Measurements from ENCODE around the gene GBX2. TPM values are rescaled to one million over a fixed set of nuclear protein-coding genes. Genes with fewer than 3 reads are reported as not detected.

Gene GBX2
- total RNA-seq, 2 donors from 2014 or later = not detected

DNA sequence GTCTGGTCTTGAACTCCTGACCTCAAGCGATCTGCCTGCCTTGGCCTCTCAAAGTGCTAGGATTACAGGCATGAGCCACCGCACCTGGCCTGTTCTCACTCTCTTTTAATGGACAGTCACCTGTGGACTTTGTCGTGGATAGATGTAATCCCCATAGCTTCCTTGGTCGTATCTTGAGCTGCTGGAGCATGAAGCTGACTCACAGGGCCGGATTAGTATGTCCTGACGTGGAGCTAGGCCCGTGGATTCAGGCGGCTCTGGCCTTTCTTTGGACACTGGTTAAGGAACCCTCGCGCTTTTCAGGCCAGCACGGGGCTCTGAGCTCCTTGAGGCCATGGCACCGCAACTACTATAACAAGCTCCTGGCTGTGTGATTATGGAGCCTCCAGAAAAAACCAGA, 27.5 kb upstream of the GBX2 start:
- no peak for ATAC-seq
- Mint-ChIP-seq H3K9me3 (no peaks in the 10 kb centered on the region), H3K36me3 (no peaks in the 10 kb centered on the region), H3K27ac (no peak overlapping the region)
- no peak for DNase-seq (ENCODE audit: low spot score in 2 of 2)

DNA sequence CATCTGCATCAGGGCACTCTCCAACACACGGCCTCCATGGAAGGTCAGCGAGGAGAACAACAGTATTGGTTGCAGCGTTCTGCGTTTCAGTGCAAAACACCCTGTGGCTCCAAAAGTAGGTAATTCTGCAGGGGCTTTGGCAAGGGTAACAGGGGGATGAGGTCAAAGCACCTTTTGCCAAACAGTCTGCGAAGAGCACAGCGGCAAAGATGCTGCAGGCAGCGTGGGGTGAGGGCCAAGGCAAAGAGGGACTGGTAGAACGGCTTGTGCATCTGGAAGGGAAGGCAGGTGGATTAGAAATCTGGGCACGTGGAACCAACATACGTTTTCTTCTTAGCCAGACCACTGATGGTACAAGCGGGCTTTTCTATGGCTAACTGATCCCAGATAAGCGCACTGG, 26.6 kb upstream of the GBX2 start:
- Mint-ChIP-seq H3K36me3 (no peaks in the 10 kb centered on the region), H3K27ac (no peak overlapping the region)

DNA sequence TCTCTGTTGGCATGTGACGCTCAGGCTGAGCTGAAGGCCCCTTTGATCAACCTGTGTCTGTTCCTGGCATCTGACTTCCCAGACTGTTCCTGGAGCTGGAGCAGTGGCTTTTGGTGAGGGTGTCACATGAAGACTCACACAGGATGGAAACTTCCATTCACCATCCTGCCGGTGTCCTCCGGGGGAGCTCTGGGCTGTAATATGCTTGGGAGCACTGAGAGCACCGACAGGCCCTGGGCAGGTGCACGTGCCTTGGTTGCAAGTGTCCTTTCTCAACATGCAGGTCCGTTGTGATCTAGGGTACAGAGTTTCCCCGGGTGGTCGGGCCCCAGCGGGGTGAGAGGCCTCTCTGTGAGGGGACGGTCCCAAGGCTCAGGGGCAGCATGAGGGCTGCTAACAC, 24.8 kb upstream of the GBX2 start:
- H3K36me3 Mint-ChIP-seq = no peaks in the 10 kb centered on the region
- DNase-seq (ENCODE audit: low spot score in 2 of 2) (no peak), ATAC-seq (no peak)
- H3K27ac Mint-ChIP-seq = no peak overlapping the region
- no peaks in the 10 kb centered on the region for H3K9me3 Mint-ChIP-seq

More for the DNA sequence above, 26.6 kb upstream of the GBX2 start:
- DNase-seq (ENCODE audit: low spot score in 2 of 2) (no peak), ATAC-seq (no peak)
- H3K9me3 Mint-ChIP-seq = no peaks in the 10 kb centered on the region

DNA sequence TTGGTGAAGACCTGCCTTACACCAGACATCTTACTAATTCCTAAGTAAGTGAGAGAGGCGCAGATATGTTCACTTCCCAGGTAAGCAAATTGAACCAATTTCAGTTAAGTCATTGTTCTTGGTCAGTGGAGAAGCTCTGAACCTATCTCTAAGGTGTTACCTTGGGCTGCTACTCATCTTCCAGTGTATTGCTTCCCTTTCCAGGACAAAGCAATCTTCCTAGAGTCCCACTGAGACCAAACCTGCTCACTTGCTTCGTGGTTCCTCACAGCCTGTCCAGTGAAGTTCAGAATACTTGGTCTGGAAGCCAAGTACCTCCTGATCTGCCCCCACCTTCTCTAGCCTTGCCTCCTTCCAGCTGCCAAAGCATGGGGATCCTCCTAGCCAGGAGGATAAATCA, 22.5 kb upstream of the GBX2 start:
- no peak overlapping the region for H3K27ac Mint-ChIP-seq

DNA sequence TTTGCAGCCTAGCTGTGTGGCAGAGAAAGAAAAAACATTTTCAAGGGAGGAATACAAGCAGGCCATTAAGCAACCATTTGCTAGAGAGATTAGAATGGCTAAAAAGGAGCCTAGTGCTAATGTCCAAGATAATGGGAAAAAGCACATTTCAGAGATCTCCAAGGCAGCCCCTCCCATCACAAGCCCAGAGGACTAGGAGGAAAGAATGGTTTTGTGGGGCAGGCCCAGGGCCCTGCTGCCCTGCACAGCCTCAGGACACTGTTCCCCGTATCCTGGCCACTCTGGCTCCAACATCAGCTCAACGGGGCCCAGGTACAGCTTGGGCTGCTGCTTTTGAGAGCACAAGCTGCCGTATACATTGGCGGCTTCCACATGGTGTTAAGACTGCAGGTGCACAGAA, 16.5 kb upstream of the GBX2 start:
- ATAC-seq (no peak), DNase-seq (ENCODE audit: low spot score in 2 of 2) (no peak)
- Mint-ChIP-seq H3K36me3 (peaks cover 0 to 7% of the 10 kb centered on the region in 2 donors), H3K9me3 (no peaks in the 10 kb centered on the region), H3K27ac (no peak overlapping the region)

More for the DNA sequence above, 22.5 kb upstream of the GBX2 start:
- Mint-ChIP-seq H3K9me3 (no peaks in the 10 kb centered on the region), H3K36me3 (no peaks in the 10 kb centered on the region)
- DNase-seq (ENCODE audit: low spot score in 2 of 2) (no peak), ATAC-seq (no peak)

DNA sequence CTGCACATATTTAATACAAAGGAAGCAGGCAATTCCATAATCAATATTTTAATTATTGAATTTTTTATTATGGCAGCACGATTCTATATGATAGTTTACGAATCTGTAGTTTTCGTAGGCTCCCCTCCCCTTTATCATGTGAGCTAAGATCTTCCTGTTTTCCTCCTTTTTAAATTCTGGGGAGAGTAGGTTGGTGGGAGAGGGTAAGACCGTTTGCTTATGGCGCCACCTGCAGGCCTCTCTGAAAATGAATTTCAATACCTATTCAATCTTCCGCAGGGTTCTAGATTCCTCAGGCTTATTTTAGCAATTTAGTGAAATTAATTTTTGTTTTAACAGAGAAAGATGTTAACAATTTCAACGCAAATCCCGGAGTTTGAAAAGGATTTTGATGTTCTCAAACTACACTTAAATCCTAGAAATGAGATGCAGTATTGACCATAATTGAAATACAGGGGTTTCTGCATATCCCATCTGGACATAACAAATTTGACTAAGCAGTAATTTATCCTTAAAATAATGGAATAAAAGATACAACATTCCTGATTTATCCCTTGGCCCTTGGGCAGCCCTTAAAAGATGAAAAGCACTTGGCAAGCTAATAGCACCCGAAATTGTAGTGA, 12.8 kb upstream of the GBX2 start:
- H3K27ac Mint-ChIP-seq = no peak overlapping the region
- no peak for ATAC-seq
- H3K36me3 Mint-ChIP-seq = peaks cover 0 to 7% of the 10 kb centered on the region in 2 donors
- no peaks in the 10 kb centered on the region for H3K9me3 Mint-ChIP-seq
- peak in 1 of 2 donors; percentile 51 for DNase-seq (ENCODE audit: low spot score in 2 of 2)

DNA sequence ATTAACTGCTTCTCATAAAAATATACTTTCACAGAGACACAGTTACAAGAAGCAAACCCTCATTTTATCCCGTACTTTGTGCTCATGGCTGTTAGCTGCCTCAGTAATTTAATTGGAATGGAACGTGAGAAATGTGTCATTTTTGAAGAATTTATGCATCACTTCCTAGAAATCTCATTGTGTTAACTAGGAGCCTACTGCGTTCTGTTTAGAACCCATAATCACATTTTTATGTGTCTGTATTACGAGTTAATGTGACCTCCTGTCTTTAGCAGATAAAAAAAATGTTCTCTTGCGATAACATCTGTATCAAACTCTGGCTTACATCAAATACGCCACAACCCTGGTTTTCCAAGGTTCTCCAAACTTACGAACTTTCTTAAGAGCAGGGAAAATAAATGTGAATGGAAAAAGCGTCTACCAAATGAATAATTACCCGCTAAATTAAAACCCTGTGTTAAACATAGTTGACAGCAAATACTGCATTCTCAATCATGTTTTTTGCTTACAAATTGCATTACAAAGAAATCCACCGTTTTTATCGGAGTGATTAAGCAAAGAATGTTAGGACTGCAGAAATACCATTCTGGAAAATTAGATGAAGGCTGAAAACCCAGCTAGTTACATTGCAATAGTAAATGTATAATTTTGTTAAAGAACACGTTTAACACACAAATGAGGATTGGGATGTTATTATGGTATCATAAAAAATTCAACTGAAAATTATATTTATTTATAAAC, 12.1 kb upstream of the GBX2 start:
- Mint-ChIP-seq H3K9me3 (no peaks in the 10 kb centered on the region), H3K36me3 (peaks cover 0 to 8% of the 10 kb centered on the region in 2 donors)

DNA sequence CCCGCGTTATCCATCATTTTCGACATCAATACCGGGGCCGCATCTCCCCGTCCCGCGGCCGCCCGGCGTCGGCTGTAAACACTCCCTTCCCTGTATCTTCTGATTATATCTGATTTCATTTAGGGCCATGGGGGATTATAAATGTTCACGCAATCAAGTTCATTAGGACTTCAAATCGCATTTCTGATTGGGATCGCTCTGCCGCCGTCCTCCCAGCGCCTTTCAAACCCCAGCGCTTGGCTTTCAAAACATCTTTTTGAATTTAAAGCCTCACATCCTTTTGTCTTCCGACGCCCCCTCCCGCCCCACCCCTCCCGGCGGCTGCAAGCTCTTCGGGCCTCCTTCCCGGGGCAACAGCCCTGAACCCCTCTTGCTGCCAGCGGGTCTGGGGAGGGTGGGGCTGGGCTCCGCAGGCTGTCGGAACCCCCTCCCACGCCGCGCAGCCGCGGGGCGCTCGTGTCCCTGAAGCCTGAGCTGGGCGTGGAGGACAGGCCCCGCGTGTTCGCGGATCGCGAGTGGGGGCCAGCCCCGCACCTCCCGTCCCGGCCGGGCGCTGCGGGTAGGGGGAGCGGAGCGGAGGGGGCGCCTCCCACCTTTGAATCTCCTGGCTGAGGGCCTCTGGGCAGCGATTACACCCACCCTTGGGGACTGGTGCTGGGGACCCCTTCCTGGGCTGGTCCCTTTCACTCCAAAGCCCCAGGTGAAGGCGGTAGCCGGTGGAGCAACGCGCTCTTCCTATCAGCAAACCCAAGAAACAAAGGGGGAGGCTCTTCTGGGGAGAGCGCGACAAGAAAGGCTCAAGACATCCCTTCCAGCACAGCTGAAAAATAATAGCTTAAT, 11.3 kb upstream of the GBX2 start:
- Mint-ChIP-seq H3K27ac (no peak overlapping the region), H3K36me3 (peaks cover 0 to 12% of the 10 kb centered on the region in 2 donors)

More for the DNA sequence above, 12.1 kb upstream of the GBX2 start:
- no peak overlapping the region for H3K27ac Mint-ChIP-seq
- ATAC-seq (no peak), DNase-seq (ENCODE audit: low spot score in 2 of 2) (no peak)

DNA sequence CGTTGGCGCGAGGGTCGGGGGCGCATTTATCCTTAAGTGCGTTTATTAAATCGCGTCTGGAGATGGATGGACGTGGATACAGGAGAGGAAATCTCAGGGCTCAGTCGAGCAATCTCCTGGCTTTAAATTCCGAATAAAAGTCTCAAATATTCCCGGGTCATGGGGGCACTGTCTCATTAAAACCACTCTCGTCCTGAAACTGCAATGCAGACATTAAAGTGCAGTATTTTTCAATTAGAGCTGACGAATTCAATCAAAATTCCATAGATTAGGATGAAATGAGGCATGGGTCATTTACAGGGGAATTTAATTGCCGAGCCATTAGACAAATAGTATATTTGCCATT, 10.7 kb upstream of the GBX2 start:
- no peak overlapping the region for H3K27ac Mint-ChIP-seq
- peaks cover 0 to 13% of the 10 kb centered on the region in 2 donors for H3K36me3 Mint-ChIP-seq
- ATAC-seq = no peak

More for the DNA sequence above, 11.3 kb upstream of the GBX2 start:
- H3K9me3 Mint-ChIP-seq = no peaks in the 10 kb centered on the region
- DNase-seq (ENCODE audit: low spot score in 2 of 2) = no peak
- ATAC-seq = no peak

DNA sequence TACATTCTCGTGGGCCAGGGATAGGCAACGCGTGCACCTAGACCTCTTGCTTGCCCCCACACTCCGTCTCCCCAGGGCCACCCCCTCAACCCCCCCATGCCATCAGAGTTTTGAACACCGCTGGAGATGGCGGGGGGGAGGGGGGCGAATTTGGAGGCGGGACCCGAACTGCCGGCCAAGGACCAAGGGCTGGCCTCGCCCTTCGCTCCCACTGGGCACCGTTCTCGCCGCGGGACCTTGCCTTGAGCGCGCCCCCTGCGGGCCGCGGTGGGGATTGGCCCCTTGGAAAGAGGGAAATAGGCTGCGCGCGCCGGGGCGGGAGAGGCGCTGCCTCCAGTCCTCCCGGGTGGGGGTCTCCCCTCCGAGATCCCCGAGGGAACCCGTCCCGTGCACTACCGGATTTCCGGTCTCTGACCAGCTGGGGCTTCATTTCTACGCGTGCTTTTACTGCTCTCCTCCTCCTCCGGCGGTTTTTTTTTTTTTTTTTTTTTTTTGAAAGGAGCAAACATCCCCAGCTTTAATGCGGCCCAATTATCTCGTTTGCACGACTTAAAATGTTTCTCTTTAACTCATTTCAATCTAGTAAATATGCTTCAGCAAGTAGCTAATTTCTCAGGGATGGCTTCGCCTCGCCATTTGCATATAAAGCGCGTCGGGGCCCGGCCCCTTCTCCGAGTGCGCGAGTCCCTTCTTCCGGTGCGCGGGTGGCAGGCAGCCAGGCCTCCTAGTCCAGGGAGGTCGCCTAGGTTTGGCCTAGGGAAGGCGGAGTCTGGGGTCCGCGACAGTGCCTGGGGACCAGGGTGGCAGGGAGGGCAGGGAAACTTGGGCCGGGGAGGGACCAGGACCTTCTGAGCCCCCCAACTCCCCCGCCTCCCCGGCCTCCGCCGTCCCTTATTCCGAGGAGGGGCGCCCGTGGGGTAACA, 10.0 kb upstream of the GBX2 start:
- peaks cover 0 to 13% of the 10 kb centered on the region in 2 donors for H3K36me3 Mint-ChIP-seq
- H3K9me3 Mint-ChIP-seq = no peaks in the 10 kb centered on the region
- no peak overlapping the region for H3K27ac Mint-ChIP-seq
- ATAC-seq (peak; percentile 43 to 70), DNase-seq (ENCODE audit: low spot score in 2 of 2) (peak in 1 of 2 donors; percentile 75)

More for the DNA sequence above, 10.7 kb upstream of the GBX2 start:
- DNase-seq (ENCODE audit: low spot score in 2 of 2) = no peak
- H3K9me3 Mint-ChIP-seq = no peaks in the 10 kb centered on the region

DNA sequence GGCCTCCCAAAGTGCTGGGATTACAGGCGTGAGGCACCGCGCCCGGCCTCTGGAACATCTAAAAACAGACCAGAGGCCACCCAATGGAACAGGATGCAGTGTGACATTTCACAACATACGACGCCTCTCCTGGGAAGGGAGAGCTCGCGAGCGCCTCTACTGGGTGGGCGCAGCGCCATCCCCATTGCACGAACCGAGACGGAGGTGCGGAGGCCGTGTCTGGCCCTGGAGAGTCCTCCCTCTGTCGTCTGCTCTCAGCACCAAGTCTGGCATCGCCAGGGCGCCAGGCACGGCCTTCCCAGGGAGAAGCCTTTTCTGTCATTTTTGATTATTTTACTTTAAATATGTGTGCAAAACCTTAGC, 9.4 kb upstream of the GBX2 start:
- Mint-ChIP-seq H3K9me3 (no peaks in the 10 kb centered on the region), H3K36me3 (peaks cover 0 to 13% of the 10 kb centered on the region in 2 donors), H3K27ac (no peak overlapping the region)
- DNase-seq (ENCODE audit: low spot score in 2 of 2) (peak in 1 of 2 donors; percentile 61), ATAC-seq (peak; percentile 36 to 81)

DNA sequence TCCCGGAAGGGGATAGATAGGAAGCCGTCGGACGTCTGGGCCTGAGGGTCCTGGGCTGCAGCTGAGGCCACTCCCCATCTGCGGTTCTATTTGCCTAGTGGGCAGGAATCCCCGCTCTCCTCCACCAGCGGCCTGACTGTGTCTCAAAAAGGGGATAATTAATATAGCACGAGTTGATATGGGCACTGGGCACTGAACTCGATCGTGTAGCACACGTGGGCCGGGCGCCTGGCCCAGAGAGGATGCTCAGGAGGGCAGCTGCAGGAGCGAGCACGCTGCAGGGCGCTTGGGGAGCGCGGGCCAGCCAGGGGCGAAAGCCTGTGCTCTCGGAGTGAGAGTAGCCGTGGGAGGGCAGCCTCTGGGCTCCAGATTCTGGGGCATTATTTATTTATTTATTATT, 8.8 kb upstream of the GBX2 start:
- H3K36me3 Mint-ChIP-seq = peaks cover 0 to 13% of the 10 kb centered on the region in 2 donors
- no peak for DNase-seq (ENCODE audit: low spot score in 2 of 2)
- no peak overlapping the region for H3K27ac Mint-ChIP-seq
- no peaks in the 10 kb centered on the region for H3K9me3 Mint-ChIP-seq
- ATAC-seq = no peak

DNA sequence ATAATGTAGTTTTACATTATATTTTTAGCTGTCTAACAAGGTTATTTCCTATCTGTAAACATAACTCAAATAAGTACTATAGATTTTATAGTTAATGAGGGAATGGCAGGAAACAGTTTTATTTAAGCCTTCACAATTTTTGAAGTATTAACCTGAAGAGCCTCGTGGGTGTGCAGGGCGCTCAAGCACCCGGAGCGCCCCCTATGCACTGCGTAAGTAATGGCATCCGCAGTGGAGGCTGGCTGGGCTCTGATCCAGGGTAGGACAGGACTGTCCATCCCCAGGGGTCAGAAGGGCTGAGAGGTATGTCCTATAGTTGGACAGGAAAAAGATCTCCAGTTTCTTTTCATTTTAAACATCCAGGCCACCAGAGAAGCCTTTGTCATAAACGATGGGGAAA, 8.2 kb upstream of the GBX2 start:
- Mint-ChIP-seq H3K27ac (no peak overlapping the region), H3K36me3 (peaks cover 0 to 13% of the 10 kb centered on the region in 2 donors), H3K9me3 (no peaks in the 10 kb centered on the region)
- ATAC-seq = peak in 1 of 2 donors; percentile 43
- peak in 1 of 2 donors; percentile 40 for DNase-seq (ENCODE audit: low spot score in 2 of 2)

DNA sequence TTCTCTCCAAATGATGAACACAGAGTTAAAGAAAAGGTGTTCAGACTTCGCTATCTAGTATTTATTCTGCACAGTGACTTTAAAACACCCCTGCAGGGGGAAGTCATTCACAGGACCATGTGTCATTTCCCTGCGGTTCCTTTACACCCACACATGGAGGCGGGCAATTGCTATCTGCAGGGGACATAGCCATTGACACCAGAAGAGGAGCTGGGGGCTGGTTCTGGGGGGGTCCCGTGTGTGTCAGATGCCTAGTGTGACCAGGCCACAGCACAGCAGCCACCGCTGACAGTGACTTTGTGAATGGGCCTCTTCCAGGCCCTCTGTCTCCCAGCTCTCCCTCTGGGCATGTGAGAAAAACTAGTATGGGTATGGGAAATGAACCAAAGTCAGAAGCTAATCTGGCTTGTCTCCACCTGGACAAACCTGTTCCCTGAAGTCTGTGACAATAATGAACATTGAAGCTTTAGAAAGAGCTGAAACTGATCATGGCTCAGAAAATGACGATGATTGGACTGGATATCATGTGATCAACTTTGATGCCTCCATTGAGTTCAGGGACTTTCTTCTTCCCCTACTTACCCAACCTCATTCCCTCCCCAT, 7.5 kb upstream of the GBX2 start:
- peak in 1 of 2 donors; percentile 30 for ATAC-seq
- DNase-seq (ENCODE audit: low spot score in 2 of 2) = no peak
- Mint-ChIP-seq H3K27ac (no peak overlapping the region), H3K9me3 (no peaks in the 10 kb centered on the region), H3K36me3 (peaks cover 0 to 13% of the 10 kb centered on the region in 2 donors)

DNA sequence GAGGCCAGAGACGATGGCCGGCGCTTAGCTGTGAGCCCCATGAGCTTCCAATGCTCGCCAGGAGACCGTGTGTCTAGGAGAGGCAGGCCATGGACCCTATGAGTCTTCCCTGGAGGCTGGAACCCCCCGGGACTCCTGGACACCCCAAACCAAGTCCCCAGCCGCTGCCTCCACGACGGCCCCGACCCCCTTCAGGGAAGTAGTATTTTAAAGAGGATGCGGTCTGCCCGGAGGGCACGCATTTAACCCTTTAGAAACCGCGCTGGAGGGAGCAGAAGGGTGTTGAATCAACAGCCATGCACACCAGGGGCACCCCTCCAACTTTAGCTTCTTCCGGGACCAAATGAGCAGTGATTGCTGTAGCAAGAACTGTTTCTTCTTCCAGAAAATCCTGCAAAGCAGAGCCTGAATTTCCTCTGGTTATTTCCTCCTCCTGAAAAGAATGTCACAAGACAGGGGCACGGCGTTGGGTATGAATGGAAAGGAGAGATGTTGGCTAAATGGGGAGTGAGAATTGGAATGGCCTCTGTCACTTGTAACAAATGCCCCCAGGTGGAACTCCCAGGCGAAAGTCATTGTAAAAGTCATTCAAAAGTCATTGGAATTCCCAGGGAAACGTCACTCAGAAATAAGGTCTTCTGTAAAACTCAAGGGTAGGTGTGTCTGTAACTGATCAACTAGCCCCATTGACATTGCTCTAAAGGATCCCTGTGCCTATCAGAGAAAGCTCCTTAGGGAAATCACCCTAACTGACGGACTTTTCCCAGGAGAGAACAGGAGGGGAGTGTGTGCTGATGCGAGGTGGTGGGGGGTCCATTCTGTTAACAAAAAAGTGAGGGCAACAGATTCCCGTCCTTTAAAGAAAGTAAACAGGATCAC, 5.8 kb upstream of the GBX2 start:
- Mint-ChIP-seq H3K36me3 (peaks cover 0 to 13% of the 10 kb centered on the region in 2 donors), H3K9me3 (no peaks in the 10 kb centered on the region), H3K27ac (no peak overlapping the region)
- DNase-seq (ENCODE audit: low spot score in 2 of 2) (no peak), ATAC-seq (no peak)
